Measurements from ENCODE around the gene MEF2D. TPM values are rescaled to one million over a fixed set of nuclear protein-coding genes. Genes with fewer than 3 reads are reported as not detected.

Gene MEF2D
- total RNA-seq, 6 experiments from 2014 or later, result 13.3 to 17.1 (median 15.0) TPM

DNA sequence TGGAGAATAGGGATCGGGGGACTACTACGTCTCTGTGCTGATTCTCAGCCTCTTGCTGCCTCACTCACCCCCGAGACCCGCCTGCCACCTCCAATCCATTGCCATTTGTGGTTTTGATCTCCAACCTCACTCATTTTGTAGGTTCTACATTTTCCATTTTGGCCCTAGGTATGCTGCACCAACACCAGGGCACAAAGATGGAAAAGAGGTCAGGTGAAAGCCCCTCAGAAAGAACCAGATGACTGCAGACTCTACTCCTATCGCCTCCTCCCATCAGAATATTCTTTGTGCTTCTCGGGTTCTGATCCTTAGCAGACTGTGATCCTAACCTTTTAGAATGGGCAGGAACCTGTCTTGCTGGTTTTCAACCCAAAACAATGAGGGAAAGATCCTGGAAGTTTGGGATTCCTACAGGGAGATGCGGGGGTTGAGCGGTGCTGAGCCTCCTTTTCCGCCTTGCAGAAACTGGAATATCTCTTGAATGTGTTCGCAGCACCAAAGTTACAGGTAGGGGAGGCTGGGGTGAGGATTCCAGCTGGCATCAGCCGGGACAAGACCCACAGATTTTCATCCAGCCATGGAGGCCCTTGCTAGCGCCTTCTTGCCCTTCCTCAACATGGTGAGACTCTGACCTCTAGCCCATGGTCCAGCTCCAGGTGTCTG lies 78.5 kb downstream of the MEF2D start:
- intact Hi-C loops (cut with DNase I), result no loop called here
- H3K27me3 ChIP-seq, result peaks cover 7 to 32% of the 10 kb centered on the region in 2 donors
- H3K9me3 ChIP-seq, result no peaks in the 10 kb centered on the region
- peaks cover 0 to 20% (median 8%) of the 10 kb centered on the region in 4 donors for H3K4me1 ChIP-seq
- H3K27ac ChIP-seq, result no peak overlapping the region
- 19% methylated on average over 11 of the region's 12 CpGs for WGBS (ENCODE audit: insufficient coverage, low coverage, low lambda C conversion rate, missing lambda C conversion rate)
- DNase-seq, result no peak
- no peaks in the 10 kb centered on the region for H3K36me3 ChIP-seq
- TF ChIP-seq POLR2A (IDR thresholded peaks at IDR 0.05), result no peak
- TF ChIP-seq, protein P1, sequence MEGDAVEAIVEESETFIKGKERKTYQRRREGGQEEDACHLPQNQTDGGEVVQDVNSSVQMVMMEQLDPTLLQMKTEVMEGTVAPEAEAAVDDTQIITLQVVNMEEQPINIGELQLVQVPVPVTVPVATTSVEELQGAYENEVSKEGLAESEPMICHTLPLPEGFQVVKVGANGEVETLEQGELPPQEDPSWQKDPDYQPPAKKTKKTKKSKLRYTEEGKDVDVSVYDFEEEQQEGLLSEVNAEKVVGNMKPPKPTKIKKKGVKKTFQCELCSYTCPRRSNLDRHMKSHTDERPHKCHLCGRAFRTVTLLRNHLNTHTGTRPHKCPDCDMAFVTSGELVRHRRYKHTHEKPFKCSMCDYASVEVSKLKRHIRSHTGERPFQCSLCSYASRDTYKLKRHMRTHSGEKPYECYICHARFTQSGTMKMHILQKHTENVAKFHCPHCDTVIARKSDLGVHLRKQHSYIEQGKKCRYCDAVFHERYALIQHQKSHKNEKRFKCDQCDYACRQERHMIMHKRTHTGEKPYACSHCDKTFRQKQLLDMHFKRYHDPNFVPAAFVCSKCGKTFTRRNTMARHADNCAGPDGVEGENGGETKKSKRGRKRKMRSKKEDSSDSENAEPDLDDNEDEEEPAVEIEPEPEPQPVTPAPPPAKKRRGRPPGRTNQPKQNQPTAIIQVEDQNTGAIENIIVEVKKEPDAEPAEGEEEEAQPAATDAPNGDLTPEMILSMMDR (IDR thresholded peaks at IDR 0.05), result no peak
- H3K4me3 ChIP-seq, result peak overlapping the region in 1 of 3 donors; percentile 6
- no peak for ATAC-seq

DNA sequence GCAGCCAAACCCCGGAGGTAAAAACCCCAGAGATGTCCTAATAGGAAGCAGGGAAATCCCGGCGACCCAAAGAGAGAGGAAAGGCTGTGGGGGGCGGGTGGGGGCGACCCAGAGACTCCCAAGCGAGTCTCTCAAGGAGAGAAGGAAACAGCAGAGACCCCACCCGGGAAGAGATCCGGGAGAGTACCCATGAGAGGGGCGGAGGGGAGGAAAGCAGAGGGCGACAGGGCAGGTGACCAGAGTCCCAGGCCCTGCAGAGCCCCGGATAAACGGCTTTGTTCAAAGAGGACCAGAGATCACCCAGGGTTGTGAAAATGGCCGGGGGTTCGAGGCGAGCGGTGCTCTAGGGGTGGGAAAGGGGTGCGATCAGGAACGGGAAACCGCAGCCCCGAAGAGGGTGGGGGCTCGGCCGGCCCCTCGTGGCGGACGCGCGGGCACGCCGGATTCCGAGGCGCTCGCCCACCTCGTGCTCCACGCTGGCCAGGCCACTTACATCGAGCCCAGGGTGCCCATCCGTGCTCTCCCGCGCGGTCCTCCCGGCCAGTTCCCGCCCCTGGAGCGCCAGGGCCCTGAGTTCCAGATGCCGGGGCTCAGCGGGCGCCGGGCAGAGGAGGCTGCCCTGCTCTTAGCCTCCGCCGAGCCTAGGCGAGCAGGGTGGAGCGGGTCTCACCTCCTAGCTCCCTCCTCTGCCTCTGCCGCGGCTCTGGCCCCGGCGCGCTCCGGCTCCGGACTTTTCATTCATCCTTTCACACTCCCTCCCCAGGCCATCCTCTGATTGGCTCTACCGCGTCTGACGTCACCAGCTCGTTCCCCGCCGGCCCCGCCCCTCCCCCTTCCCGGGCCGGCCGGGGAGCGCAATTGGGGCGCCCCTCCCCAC lies 79.3 kb downstream of the MEF2D start:
- ATAC-seq (peak; percentile 81 to 88 (median 86)), DNase-seq (peak; percentile 66 to 75 (median 70))
- Histone ChIP-seq H3K27me3 (peaks cover 7 to 32% of the 10 kb centered on the region in 2 donors), H3K4me3 (peak overlapping the region in 1 of 3 donors; percentile 6), H3K9me3 (no peaks in the 10 kb centered on the region), H3K4me1 (peaks cover 0 to 20% (median 8%) of the 10 kb centered on the region in 4 donors), H3K36me3 (no peaks in the 10 kb centered on the region), H3K27ac (no peak overlapping the region)
- TF ChIP-seq POLR2A (IDR thresholded peaks at IDR 0.05), result no peak
- TF ChIP-seq, protein P1 (IDR thresholded peaks at IDR 0.05), result no peak
- intact Hi-C loops (cut with DNase I), result no loop called here
- 4% methylated on average over 28 of the region's 69 CpGs for WGBS (ENCODE audit: insufficient coverage, low coverage, low lambda C conversion rate, missing lambda C conversion rate)

- peaks cover 0 to 20% (median 8%) of the 10 kb centered on the region in 4 donors for H3K4me1 ChIP-seq
- peak in 2 of 4 donors; percentile 10 to 26 for ATAC-seq
- H3K4me3 ChIP-seq, result peak overlapping the region in 2 of 3 donors; percentile 7 to 10
- H3K27me3 ChIP-seq, result peaks cover 7 to 32% of the 10 kb centered on the region in 2 donors
- intact Hi-C loops (cut with DNase I), result no loop called here
- H3K27ac ChIP-seq, result no peak overlapping the region
- TF ChIP-seq POLR2A (IDR thresholded peaks at IDR 0.05), result no peak
- TF ChIP-seq, protein P1 (IDR thresholded peaks at IDR 0.05), result no peak
- no peaks in the 10 kb centered on the region for H3K36me3 ChIP-seq
- 8% methylated on average over 38 of the region's 69 CpGs for WGBS (ENCODE audit: insufficient coverage, low coverage, low lambda C conversion rate, missing lambda C conversion rate)
- no peaks in the 10 kb centered on the region for H3K9me3 ChIP-seq
- DNase-seq, result no peak
Observed at GRCh38 chr1:156420205-156421061, 80.1 kb downstream of the MEF2D start.

DNA sequence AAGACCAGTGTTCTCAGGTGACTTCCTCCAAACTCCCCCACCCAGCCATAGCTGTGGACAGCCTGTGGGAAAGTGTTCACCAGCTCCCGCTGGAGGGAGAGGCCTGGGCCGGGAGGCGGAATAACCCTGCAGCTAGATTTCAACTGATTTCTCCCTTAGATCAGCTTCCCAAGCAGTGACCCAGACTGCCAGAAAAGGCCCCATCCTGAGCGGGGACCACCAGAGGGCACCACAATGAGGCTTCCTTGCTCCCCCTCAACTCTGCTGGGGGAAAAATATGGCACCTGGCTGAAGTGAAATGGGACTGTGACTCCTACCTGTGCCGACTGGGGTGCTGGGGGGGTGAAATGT lies 80.7 kb downstream of the MEF2D start:
- peaks cover 7 to 32% of the 10 kb centered on the region in 2 donors for H3K27me3 ChIP-seq
- ATAC-seq, result no peak
- no peak for TF ChIP-seq POLR2A (IDR thresholded peaks at IDR 0.05)
- TF ChIP-seq, protein P1 (IDR thresholded peaks at IDR 0.05), result no peak

More for the DNA sequence above, 80.7 kb downstream of the MEF2D start:
- no peaks in the 10 kb centered on the region for H3K9me3 ChIP-seq
- peaks cover 0 to 20% (median 8%) of the 10 kb centered on the region in 4 donors for H3K4me1 ChIP-seq
- H3K4me3 ChIP-seq, result peak overlapping the region in 1 of 3 donors; percentile 7
- H3K36me3 ChIP-seq, result no peaks in the 10 kb centered on the region
- DNase-seq, result no peak
- H3K27ac ChIP-seq, result no peak overlapping the region
- WGBS (ENCODE audit: insufficient coverage, low coverage, low lambda C conversion rate, missing lambda C conversion rate), result 0% methylated on average over 1 of the region's 5 CpGs
- intact Hi-C loops (cut with DNase I), result no loop called here

Measured in right lobe of liver (tissue), 6 donors.